ENCODE results near the gene AGAP9.
"Not testable (repeated sequence)": the region's sequence is repeated elsewhere in the genome, so short reads cannot be mapped to it uniquely, and the experiment has no call there.

The AGAP9 gene

GRCh38 chr10:47523475-47523874 lies at the start of gene AGAP9:
Gene AGAP9, minus strand, starts transcription at chr10:47523638. Its CDS starts 112 bp downstream, at chr10:47523526.
- not testable (repeated sequence) for DNase-seq

DNA sequence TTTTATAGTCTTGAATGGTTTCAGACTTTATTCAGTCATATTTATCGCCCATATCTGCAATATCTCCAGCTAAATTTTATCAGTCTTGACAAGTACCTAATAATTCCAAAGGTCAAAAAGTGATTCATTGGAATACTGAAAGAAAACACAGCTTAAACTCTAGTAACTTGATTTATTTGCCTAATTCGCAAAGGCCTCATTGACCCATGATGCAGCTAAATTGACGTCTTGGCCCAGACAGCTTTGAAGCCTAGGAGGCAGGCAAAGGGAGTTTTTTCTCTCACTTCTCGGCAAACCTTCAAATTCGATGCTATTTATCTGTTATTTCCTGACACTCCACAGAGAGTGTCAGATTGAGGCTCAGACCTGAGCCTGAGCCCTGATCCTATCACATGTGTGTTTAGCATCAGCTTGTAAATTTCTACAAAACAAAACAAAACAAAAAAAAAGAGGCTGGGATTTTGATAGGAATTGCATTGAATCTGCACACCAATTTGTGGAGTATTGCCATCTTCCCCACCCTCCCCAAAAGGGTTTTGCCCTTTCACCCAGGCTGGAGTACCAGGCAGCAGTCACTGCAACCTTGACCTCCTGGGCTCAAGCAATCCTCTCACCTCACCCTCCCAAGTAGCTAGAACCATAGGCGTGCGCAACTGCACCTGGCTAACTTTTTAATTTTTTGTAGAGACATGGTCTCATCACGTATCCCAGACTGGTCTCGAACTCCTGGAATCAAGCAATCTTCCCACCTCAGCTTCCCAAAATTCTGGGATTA lies 47.9 kb upstream of the AGAP9 start:
- not testable (repeated sequence) for DNase-seq

DNA sequence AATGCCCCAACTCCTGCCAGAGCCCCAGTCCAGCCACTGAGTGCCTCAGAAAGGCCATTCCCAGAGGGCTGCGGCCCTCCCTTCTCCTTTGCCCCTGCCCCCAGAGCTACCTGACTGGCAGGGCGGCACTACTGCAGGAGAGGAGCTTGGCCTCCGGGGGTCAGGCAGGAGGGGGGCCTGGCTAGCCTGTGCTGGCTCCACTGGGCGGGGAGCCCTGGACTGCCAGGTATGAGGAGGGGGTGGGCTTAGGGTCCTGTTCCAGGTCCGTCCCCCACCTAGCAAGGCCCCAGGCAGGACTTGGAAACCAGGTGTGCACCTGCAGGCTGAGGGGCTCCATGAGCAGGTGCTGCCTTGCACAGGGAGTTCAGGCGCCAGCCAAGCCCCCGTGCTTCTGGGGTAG lies 43.3 kb upstream of the AGAP9 start:
- DNase-seq: not testable (repeated sequence)

DNA sequence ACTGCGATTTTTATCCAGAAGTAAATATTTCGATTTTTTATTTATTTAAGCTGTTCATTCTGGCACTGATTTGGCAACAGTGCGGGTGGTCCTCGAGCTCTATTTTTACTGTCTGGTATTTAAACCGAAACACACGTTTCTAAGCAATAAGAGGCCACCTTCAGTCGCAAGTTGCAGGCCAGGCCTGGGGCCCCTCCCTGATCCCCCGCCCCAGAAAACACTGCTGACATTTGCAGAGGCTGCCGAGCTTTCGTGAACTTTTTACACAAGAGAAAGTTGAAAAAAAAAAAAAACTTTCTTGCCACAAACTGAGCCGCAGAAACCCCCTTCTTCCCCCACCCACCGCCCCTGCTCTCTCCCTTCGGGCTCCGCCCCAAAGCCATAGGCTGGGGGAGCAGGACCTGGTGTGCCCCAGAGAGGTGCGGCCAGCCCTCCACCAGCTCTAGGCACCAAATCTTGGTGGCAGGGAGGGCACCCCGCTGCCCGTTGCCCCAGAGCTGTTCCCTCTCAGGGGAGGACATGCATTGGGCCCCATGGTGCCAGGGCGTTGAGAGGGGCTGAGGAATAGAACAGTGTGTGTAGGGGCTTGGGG lies 42.8 kb upstream of the AGAP9 start:
- not testable (repeated sequence) for DNase-seq

DNA sequence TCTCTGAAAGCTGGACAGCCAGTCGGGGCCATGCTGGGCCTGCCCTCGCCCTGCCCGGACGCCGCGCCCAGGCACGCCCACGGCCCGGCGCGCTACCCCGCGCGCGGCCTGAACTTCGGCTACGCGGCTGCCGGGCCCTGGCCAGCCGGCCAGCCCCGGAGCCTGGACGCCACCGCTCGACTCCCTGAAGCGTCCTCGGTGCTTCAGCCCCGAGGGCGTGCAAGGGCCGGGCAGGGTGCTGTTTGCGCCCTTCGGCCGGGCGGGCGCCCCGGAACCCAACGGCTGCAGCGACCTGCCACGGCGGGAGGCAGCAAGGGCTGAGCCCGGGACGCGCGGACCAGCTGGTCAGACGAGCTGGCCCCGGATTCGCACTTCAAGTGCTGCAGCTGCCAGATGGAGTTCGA lies 42.1 kb upstream of the AGAP9 start:
- DNase-seq: not testable (repeated sequence)

- DNase-seq: not testable (repeated sequence)
Measured at GRCh38 chr10:47564953-47565352, 41.5 kb upstream of the AGAP9 start.

DNA sequence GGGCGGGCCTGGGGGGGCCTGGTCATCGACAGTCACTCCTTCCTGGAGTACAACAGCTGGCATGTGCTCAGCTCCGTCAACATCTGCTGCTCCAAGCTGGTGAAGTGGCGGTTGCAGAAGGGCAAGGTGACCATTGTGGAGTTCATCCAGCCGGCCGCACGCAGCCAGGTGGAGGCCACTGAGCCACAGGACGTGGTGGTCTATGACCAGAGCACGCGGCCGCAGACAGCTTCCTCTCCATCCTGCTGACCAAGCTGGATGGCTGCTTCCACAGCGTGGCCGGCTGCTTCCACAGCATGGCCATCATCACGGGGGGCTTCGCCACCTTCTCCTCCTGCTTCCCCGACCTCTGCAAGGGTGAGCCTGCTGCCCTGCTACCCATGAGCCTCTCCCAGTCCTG lies 40.9 kb upstream of the AGAP9 start:
- DNase-seq: not testable (repeated sequence)

DNA sequence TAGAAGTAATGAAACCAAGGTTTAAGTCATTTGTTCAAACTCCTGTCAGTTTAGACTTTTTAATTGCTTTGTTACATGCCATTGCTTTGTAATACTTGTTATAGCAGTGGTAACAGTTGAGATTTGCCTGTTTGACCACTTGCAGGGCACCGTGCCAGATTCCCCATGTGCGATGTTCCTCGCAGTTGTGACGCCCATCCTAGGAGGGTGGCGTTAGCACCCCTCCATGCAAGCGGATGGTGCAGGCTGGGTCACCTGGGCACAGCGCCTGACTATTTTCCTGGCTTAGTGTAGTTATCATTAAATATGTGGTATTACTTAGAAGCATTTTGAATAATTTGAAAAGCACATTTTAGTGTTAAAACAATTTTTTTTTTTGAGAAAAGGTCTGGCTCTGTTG lies 37.0 kb upstream of the AGAP9 start:
- not testable (repeated sequence) for DNase-seq

DNA sequence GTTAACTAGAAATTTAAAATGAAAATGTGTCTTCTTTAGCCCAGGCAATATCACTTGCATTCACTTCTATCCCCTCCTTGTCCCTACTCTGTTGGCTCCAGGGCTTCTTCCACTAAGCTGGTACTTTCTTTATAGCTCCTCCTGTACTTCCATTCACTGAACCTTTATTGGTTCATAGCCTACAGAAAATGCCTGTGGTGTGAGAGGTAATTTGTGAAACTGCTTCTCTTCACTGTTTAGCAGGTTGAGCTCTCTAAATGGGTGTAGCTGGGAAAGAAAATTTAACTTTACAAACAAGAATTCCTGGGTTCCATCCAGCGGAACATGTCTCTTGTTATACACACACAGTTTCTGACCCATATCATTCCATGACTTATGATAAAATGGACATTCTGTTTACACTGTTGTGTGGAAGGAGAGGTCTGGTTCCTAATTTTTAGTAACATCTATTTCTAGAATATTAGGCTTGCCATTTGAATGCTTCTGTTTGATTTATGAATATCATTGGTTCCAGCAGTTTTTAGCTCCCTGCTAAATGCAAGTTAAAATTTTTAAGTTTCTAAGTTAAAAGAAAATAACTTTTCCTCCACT lies 36.4 kb upstream of the AGAP9 start:
- DNase-seq: not testable (repeated sequence)

DNA sequence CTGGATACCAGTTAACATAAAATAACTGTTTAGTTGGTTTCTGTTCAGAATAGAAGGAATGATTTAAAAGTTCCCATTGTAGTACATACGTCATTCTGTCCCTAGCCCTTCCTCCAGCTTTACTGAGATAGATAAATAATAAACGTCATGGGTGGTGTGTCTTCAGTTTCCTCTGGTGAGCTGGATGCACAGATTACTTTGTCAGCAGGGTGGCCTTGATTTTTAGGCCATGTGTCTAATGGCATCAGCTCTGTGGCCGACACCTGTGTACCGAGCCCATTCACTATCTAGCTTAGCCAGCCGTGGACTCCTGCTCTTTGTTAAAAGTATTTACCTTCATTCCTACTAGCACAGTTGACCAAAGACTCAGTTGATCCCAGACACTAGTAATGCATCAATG lies 34.7 kb upstream of the AGAP9 start:
- not testable (repeated sequence) for DNase-seq

DNA sequence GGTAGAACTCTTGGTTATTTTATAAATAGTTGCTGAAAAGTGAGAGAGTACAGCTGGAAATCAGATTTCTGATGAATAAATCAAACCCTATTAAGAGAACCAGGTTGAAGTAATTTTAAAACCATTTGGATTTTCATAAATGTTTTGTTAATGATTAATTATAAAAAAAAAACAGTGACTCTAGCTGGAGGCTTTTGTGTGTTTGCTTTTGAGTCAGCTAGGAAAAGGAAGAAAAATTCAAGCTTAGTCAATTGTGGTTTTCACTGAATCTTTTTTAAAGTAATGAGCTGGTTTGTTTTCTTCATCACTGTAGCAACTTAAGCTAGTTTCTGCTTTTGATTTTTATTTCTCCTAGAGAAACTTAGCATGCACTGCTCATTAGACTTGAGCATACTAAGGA lies 34.2 kb upstream of the AGAP9 start:
- not testable (repeated sequence) for DNase-seq

- DNase-seq: not testable (repeated sequence)
Measured at GRCh38 chr10:47555334-47555733, 31.9 kb upstream of the AGAP9 start.

DNA sequence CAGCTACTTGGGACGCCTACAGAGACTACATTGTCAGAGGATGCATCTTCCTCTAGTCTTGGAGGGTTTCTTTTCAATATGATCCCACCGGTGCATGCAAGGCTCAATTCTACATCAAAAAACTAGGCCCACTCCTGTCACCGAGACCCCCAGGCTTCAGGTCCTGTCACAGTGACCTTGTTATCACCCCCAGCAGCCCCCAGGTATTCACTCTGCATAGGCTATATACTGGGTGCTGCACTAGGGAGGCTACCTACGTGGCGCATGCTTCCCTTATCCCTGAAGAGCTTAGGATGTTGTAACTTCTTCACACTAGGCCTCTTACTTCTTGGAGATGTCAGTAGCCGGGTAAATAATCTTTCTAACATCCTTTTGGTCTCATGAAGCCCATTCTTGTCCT lies 31.1 kb upstream of the AGAP9 start:
- not testable (repeated sequence) for DNase-seq

DNA sequence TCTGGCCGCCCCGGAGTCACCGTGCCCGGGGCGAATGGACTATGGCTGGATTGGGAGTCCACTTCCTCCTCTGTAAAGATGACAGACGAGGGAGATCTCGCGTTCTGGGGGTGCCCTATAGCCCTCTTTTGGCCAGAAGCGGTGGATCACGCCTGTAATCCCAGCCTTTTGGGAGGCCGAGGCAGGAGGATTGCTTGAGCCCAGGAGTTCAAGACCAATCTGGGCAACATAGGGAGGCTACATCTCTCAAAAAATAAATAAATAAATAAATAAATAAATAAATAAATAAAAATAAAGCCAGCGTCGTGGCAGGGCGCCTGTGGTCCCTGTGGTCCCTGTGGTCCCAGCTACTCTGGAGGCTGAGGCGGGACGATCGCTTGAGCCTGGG lies 30.4 kb upstream of the AGAP9 start:
- not testable (repeated sequence) for DNase-seq

- DNase-seq: peak; percentile 27 to 60
Measured at GRCh38 chr10:47553214-47553859, 29.9 kb upstream of the AGAP9 start.

DNA sequence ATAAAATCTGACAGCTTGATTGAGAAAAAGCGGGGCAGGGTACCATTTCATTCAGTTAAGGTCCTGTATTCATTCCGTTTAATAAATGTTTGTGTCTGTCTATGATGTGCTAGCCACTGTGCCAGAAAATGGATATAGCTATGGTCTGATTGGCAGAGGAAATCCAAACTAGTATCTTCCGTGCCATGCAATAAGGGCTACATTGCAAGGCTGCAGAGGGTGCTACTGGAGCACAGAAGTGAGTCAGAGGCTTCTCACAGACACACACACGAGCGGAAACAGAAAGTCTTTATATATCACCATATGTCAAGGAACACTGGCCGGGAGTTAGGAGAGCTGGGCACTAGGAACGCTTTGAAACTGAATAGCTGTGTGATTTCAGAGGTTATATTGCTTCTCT lies 29.3 kb upstream of the AGAP9 start:
- not testable (repeated sequence) for DNase-seq

DNA sequence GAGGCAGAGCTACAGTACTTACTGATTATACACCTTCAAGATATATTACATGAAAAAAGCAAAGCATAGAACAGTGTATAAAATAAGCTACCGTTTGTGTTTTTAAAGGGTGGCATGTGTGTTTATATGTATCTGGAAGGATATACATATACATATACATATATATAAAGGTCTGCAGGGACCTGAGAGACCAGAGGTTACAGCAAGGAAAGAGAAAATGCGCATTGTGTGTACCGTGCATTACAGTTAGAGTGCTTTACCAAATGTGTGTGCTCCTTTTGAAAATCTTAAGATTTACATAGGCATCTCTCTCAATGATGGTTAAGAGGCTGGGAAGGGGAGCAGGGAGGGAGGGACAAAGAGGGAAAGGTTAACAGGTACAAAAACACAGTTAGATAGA lies 23.8 kb upstream of the AGAP9 start:
- not testable (repeated sequence) for DNase-seq

DNA sequence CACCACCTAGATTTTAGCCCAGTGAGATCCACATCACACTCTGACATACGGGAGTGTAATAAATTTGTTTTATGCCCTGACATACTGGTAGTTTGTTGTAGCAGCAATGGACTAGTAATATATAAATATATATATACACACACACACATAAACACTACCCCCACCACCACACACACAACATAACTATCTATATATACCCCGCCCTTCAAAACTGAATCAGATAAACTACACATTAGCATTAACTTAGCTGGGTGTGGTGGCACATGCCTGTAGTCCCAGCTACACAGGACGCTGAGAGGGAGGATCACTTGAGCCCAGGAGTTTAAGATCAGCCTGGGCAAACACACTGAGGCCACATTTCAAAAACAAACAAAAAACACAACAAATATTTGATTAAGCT lies 13.0 kb upstream of the AGAP9 start:
- DNase-seq: not testable (repeated sequence)

DNA sequence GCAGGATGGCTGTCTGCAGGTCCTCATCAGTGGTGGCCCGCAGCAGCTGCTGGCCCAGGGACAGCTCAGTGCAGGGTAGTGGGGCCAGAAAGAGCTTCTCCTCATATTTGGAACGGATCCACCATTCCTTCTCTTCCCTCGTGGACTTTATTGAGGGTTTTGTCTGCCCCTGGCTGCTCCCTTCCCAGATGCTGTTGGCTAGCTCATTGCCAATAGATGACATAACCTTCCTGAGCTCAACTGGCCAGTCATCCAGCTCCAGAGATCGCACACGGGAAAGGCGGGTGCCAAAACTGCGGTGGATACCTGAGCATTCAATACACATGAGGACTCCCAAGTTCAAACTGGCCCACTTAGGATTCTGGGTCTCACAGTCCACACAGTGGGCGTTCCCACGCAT lies 21.1 kb downstream of the AGAP9 start:
- DNase-seq: not testable (repeated sequence)

DNA sequence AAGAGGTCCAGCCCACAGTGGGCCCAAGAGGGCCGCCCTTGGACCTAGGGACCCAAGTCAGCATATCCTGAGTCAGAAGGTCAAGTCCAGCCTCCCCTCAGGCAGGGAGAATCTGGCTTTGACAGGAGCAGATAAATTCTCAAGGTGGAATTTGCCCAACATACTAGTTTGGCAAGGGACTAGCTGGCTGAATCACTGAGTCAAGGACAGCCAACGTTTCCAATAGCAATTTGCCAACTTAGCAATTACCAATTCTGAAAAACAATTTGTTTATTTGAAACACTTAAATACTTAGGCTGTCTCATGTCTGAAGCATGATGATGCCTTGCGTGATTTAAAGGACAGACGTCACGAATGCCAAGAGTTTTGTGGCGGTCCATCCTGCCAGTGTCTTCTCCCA lies 29.2 kb downstream of the AGAP9 start:
- not testable (repeated sequence) for DNase-seq

DNA sequence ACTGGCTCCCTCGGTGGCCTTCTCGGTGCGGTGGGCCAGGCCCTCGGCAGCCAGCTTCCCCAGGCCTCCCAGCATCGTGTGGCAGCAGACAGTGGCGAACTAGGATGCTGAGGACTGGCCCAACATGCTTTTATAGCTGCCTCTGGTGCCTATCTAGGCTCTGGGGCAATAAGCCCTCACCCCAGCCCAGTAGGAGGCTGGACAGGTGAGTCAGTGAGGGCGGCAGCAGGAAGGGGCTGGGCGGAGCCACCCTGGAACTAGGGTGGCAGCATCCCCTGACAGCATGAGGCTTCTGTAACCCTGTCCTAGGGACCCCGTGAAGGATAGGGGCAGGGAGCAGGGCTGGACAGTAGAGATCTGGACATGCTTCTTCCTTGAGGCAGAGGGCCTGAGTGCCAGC lies 31.8 kb downstream of the AGAP9 start, which contains the start of gene FAM25G:
Gene FAM25G (minus strand): TSS at position 101 of the 400 bp plus-strand sequence. CDS start 26 bp downstream, at position 75.
- DNase-seq: not testable (repeated sequence)

- not testable (repeated sequence) for DNase-seq
Measured at GRCh38 chr10:47489630-47490029, 33.8 kb downstream of the AGAP9 start.

GRCh38 chr10:47485943-47486342 lies 37.5 kb downstream of the AGAP9 start:
- not testable (repeated sequence) for DNase-seq

Measured in NCI-H187 (cell line).